HG02885 (cell line): ENCODE measurements around the gene PRKCA.

Experiments used
- ATAC-seq: cut with Tn5 transposase; IDR thresholded peaks from one replicate; pipeline ENCODE4 v1.9.1; 2021; ENCODE audit warnings: mild to moderate bottlenecking; ENCODE audit not compliant: unreplicated experiment, poor library complexity

The PRKCA gene

DNA sequence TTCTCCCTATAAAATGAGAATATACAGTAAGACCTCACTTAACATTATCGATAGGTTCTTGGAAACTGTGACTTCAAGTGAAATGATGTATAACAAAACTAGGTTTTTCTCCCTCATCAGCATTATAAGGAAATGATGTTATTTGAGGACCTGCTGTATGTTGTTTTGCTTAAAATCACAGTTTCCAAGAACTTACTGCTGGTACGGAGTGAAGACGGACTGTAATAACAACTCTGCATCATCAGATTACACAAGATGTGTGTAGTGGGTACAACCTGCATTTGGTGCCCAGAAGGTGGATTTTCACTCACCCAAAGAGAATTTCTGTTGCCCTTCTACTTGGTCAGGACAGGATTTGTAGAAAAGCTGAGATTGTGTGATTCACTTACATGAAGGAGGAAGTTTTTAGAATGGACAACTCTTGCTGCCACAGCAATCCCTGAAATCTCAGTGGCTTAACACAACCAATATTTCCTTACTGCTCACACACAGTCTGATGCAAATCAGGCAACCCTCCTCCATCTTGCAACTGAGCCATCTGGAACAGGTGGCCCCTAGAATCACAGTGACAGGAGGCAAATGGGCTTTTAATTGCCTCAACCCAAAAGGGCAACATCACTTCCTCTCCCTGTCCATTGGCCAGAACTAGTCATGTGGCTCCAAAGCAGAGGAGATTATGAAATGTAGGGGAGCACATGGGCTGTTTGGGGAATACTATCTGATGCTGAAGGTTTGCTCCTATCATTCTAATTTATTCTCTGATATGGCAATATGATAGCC lies 464.9 kb downstream of the PRKCA start:
- ATAC-seq, result no peak

- ATAC-seq, result no peak
These were observed 467.5 kb downstream of the PRKCA start for GRCh38 chr17:66769911-66770310.

DNA sequence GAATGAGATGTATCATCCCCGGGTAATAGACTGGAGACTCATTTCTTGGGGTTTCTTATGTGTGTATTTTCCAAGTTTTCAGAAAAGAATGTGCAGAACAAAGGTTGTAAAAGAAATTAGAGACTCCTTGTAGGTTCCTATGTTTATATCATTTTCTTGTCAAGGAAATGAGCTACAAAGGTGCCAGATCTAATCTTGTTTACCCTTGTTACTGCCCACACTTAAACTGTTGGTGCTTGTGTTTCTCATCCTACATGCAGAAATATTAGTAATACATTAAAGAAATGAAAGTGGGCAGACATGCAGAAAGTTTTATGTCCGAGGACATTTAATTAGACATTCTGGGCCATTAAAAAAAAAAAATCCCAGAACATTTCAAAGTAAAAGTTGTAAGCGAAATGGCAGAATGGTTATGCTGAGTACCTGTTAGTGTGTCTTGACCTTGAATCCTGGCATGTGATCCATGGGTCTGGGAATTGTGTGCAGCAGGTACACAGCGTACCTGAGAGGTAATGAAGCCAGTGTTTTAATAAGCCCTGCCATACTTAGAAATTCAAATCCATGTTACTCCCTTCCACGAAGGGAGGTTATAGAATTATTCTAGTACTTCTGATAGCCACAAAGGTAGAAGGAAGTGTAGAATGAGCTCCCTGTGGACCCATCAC lies 469.9 kb downstream of the PRKCA start:
- no peak for ATAC-seq

GRCh38 chr17:66775271-66775670 lies 472.9 kb downstream of the PRKCA start:
- ATAC-seq, result no peak

DNA sequence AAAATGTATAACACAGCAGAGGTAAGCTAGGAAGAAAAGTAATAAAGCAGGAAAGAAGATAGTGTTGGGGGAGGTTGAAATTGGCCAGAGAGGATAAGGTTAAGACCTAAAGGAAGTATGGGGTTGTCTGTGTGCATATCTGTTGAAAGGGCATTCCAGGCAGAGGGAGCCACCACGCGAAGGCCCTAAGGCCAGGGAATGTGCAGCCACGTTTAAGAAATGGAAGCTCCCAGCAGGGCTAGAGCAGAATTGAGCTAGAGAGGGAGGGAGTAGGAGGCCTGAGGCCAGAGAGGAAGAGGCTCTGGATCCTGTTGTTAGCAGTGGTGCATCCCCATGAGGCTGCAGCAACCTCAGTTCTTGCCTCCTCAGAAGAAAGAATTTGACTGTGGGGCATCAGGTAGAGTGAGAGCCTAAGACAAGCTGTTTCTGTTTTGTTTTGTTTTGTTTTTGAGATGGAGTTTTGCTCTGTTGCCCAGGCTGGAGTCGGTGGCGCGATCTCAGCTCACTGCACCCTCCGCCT lies 473.5 kb downstream of the PRKCA start:
- no peak for ATAC-seq

GRCh38 chr17:66776999-66777688 lies 474.7 kb downstream of the PRKCA start:
- ATAC-seq, result no peak

DNA sequence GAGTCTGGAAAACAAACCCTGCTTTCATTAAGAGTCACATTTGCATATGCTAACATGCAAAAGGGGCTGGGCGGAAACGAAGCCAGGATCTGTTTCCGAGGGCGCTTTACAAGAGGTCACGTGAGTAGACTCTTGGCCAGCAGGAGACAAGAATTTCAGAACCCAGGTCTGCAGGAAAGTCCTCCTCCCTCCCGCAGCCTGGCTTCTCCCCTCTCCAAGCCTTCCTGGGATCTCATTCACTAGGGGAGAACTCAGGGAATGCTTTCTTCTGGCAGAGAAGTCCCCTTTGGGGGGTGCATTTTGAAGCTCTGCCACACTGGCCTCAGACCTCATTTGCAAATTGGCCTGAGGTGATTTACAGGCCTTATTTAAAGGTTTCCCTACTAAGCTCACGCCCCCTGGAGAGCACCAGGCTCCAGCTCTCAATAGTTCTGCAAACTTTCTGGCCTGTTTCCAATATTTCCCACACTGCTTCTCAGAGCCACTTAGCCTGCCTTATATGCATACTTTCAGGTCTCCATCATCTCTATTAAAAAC lies 475.3 kb downstream of the PRKCA start:
- ATAC-seq, result no peak

GRCh38 chr17:66778531-66779236 lies 476.3 kb downstream of the PRKCA start:
- ATAC-seq, result no peak

DNA sequence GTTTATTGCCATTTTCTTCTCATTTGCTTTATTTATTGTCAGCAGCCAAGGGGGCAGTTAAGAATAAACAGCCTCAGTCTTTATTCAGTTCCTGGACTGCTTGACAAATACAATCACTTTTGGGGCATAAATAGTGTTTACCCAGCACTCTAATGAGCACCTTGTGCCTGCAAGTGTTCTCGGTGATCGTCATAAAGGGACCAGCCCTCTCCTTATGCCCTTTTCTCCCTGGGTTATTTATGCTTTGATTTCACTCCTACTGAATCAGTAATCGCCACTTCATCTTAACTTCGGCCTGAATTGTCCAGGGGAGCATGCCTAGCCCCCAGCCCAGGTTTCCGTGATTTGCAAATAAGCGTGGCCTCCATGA lies 476.8 kb downstream of the PRKCA start:
- no peak for ATAC-seq

DNA sequence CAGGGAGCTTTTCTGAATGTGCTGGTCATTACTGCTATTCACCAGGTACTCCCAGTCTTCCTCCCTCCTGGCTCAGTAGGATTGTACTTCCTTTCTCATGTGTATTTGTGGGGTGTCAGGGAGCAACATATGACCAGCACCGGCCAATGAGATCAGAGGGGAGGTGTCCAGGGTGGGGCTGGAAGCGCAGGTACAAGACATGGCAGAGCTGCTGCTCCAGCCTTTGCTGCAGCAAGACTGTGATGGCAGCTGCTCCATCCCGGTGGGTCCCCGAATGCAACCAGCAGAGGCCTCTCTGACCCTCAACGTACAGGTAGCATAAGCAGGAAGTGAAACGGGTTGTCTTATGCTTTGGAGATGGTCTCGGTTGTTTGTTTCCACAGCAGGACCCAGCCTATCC lies 478.7 kb downstream of the PRKCA start:
- no peak for ATAC-seq

DNA sequence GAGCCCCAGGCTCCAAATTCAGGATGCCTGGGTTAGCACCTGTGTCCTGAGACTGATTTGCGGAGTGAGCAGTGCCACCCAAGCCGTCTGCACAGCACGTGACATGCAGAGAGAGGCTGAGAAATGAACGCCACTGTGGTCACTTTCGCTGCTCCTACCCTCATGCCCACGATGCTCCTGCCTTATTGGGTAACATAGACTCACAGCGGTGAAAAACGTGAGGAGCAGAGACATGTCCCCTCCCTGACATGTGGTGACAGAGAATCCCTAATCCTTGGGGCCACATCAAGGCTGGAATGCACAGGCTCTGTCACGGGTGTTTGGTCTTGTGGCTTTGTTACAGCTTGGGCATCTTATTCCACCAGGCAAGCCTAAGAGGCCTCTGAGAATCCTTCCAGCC lies 480.4 kb downstream of the PRKCA start:
- no peak for ATAC-seq

DNA sequence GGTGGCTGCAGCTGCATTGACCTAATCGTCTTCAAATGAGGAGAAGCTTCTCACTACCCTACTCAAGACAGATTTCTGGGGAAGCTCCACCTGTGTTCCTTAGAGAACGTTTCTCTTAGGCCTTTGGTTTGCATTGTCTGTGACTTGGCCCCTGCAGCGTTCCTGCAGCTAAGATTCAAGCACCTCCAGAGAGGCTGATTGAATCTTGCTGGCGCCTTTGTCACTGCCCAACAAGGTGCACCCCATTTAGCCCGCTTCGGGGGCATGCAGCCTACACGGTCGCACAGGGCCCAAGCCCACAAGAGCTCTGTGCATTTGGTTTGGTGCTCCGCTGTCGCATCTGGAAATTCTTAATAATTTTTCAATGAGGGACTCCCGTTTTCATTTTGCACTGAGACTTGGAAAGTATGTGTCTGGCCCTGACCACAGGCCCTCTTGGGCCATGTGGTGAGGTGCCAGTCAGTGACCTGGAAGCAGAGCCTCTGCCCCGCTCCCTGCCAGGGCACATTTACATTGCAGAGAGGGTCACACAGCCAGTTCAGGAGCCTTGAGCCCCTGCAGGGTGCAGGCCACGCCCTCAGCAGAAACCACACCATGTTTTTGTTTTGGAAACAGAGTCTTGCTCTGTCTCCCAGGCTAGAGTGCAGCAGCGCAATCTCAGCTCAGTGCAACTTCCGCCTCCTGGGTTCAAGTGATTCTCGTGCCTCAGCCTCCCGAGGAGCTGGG lies 481.4 kb downstream of the PRKCA start:
- no peak for ATAC-seq

- no peak for ATAC-seq
These were observed 482.4 kb downstream of the PRKCA start for GRCh38 chr17:66784621-66785364.

- ATAC-seq, result no peak
These were observed 483.7 kb downstream of the PRKCA start for GRCh38 chr17:66786107-66786506.

- no peak for ATAC-seq
These were observed 485.5 kb downstream of the PRKCA start for GRCh38 chr17:66787914-66788313.

DNA sequence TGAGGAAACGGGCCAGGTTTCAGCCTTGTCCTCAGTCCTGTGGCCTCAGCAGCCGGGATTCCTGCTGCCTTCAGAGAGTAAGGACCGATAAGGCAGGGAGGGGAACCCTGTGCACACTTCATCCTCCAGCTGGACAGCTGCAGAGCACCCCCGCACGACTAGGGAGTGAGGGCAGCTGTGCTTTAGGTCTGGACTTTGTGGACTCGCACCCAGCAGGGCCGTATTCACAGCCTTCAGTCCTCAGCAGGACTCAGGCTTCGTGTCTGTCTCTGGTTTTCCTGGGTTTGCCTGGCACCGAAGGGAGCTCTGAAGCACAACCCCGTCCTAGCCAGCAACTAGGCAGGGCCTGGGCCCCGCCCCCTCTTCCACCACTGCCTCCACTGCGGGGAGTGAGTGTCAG lies 486.7 kb downstream of the PRKCA start:
- no peak for ATAC-seq

- no peak for ATAC-seq
These were observed 487.6 kb downstream of the PRKCA start for GRCh38 chr17:66789961-66790437.

DNA sequence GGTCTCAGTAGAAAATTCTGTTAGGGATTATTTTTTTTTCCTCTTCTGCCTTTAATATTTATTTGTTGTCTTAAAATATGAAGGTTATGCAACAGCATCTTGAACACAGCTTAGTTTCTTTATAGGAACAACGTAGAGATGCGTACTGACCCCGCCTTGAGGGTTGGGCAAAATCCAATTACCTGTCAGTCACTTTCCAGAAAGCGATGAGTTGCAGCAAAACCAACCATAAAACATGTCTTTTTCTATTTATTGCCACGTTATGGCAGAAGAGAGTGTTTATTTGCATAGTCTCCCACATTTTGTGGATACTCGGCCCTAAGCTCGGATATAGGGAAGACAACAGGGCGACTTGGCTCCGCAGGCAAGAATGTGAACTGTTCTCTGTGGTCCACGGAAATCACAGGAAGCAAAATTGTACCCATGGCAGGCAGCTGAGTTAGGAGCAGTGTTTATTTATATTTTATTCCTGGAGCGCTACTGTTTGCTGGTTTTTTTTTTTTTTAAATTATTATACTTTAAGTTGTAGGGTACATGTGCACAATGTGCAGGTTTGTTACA lies 488.2 kb downstream of the PRKCA start:
- ATAC-seq, result no peak

DNA sequence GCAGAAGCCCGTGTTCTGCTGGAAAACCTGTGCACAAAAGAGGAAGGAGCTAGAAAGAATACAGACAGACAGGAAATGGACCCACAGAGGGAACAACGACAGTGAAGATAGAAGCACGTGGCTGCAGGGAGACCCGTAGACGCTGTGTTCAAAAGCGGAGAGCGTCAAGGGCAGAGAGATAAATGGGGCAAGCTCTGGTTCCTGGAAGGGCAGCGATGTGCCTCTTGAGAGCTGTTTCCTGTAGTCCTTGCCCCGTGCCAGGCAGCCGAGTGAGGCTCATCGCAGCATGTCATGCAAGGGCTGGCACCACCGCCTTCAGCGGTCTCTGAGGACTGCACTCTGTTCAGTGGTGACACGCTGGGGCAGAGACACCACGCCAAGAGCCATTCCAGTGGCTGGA lies 488.9 kb downstream of the PRKCA start:
- ATAC-seq, result no peak
